Measurements from ENCODE around the gene CGA.
"Not testable (repeated sequence)": the region's sequence is repeated elsewhere in the genome, so short reads cannot be mapped to it uniquely, and the experiment has no call there.

Gene CGA

GRCh38 chr6:87095087-87095509 lies at the start of gene CGA:
CGA (minus strand) TSS chr6:87095106; CDS start chr6:87088200, 6,906 bp downstream.
- no peak for DNase-seq (ENCODE audit: low read depth in 2 of 2)

- not testable (repeated sequence) for DNase-seq (ENCODE audit: low read depth in 2 of 2)
Observed at GRCh38 chr6:87139927-87140326, 45.0 kb upstream of the CGA start.

- DNase-seq (ENCODE audit: low read depth in 2 of 2), result no peak
Observed at GRCh38 chr6:87139236-87139635, 44.3 kb upstream of the CGA start.

GRCh38 chr6:87136963-87137362 lies 42.1 kb upstream of the CGA start:
- no peak for DNase-seq (ENCODE audit: low read depth in 2 of 2)

- DNase-seq (ENCODE audit: low read depth in 2 of 2), result no peak
Observed at GRCh38 chr6:87127737-87128136, 32.8 kb upstream of the CGA start.

- DNase-seq (ENCODE audit: low read depth in 2 of 2), result no peak
Observed at GRCh38 chr6:87126501-87126900, 31.6 kb upstream of the CGA start.

- no peak for DNase-seq (ENCODE audit: low read depth in 2 of 2)
Observed at GRCh38 chr6:87124074-87124473, 29.2 kb upstream of the CGA start.

- DNase-seq (ENCODE audit: low read depth in 2 of 2), result no peak
Observed at GRCh38 chr6:87122477-87122876, 27.6 kb upstream of the CGA start.

- no peak for DNase-seq (ENCODE audit: low read depth in 2 of 2)
Observed at GRCh38 chr6:87118054-87118453, 23.1 kb upstream of the CGA start.

- no peak for DNase-seq (ENCODE audit: low read depth in 2 of 2)
Observed at GRCh38 chr6:87116922-87117321, 22.0 kb upstream of the CGA start.

- no peak for DNase-seq (ENCODE audit: low read depth in 2 of 2)
Observed at GRCh38 chr6:87115402-87116135, 20.7 kb upstream of the CGA start.

GRCh38 chr6:87110636-87111035 lies 15.7 kb upstream of the CGA start:
- DNase-seq (ENCODE audit: low read depth in 2 of 2), result no peak

GRCh38 chr6:87105823-87106222 lies 10.9 kb upstream of the CGA start:
- DNase-seq (ENCODE audit: low read depth in 2 of 2), result no peak

GRCh38 chr6:87104667-87105066 lies 9.8 kb upstream of the CGA start:
- no peak for DNase-seq (ENCODE audit: low read depth in 2 of 2)

GRCh38 chr6:87103977-87104601 lies 9.2 kb upstream of the CGA start:
- no peak for DNase-seq (ENCODE audit: low read depth in 2 of 2)

GRCh38 chr6:87102151-87102621 lies 7.3 kb upstream of the CGA start:
- DNase-seq (ENCODE audit: low read depth in 2 of 2), result no peak

GRCh38 chr6:87101067-87101466 lies 6.2 kb upstream of the CGA start:
- no peak for DNase-seq (ENCODE audit: low read depth in 2 of 2)

GRCh38 chr6:87100216-87100615 lies 5.3 kb upstream of the CGA start:
- no peak for DNase-seq (ENCODE audit: low read depth in 2 of 2)

- no peak for DNase-seq (ENCODE audit: low read depth in 2 of 2)
Observed at GRCh38 chr6:87099472-87099871, 4.6 kb upstream of the CGA start.

GRCh38 chr6:87094576-87094975 lies 330 bp downstream of the CGA start:
- no peak for DNase-seq (ENCODE audit: low read depth in 2 of 2)

GRCh38 chr6:87093651-87094050 lies 1.3 kb downstream of the CGA start:
- no peak for DNase-seq (ENCODE audit: low read depth in 2 of 2)

GRCh38 chr6:87093199-87093598 lies 1.7 kb downstream of the CGA start:
- DNase-seq (ENCODE audit: low read depth in 2 of 2), result no peak

- no peak for DNase-seq (ENCODE audit: low read depth in 2 of 2)
Observed at GRCh38 chr6:87092435-87092834, 2.5 kb downstream of the CGA start.
